K562 (cell line): Measurements from ENCODE around the gene PIH1D1. TPM values are rescaled to one million over a fixed set of nuclear protein-coding genes. Genes with fewer than 3 reads are reported as not detected.

Source experiments
- ATF6 ChIP-seq: sonication (generic); formaldehyde crosslinking; IDR thresholded peaks from 2 replicates; pipeline ENCODE4 v1.4.0; 2020; ENCODE audit warnings: mild to moderate bottlenecking, missing genetic modification reagents
- CBX2 ChIP-seq: fragments of 200-600 bp; sonication (generic); IDR thresholded peaks from one replicate; pipeline ENCODE4 v1.6.1; 2012; ENCODE audit warnings: mild to moderate bottlenecking, low read length, inconsistent platforms; ENCODE audit not compliant: insufficient read depth, poor library complexity, severe bottlenecking
- PBX2 ChIP-seq, 2 experiments: IDR thresholded peaks in 1 of 2; conservative IDR thresholded peaks in 1 of 2; 2 replicates each; pipeline ENCODE4 v1.6.1; 2016; ENCODE audit warnings: low read depth in 2 of 2, mild to moderate bottlenecking in 1 of 2, missing compliant biosample characterization in 1 of 2, missing genetic modification characterization in 1 of 2, moderate library complexity in 1 of 2
- RFX1 ChIP-seq: fragments of 450-650 bp; IDR thresholded peaks from 2 replicates; pipeline ENCODE4 v1.6.1; 2016; ENCODE audit warnings: mild to moderate bottlenecking, moderate library complexity
- RNF2 ChIP-seq: sonication (generic); IDR thresholded peaks from 2 replicates; pipeline ENCODE4 v1.6.1; 2016
- THAP12 ChIP-seq: fragments of 250-450 bp; sonication (Bioruptor Pico); IDR thresholded peaks from 2 replicates; pipeline ENCODE4 v1.9.0; 2021; ENCODE audit warnings: mild to moderate bottlenecking, inconsistent platforms
- ZBTB43 ChIP-seq: sonication (generic); formaldehyde crosslinking; IDR thresholded peaks from 2 replicates; pipeline ENCODE4 v1.8.0; 2023; ENCODE audit warnings: mild to moderate bottlenecking, missing genetic modification reagents
- polyA plus RNA-seq, 8 experiments: library from polyadenylated mRNA; depleted of rRNA in 4 of 8; stranded (reverse) in 5 of 8; unstranded in 3 of 8; fragments of >200 nt; fragmentation: Nextera tagmentation in 2 of 8; fragmentation: Illumina TruSeq in 1 of 8; extraction: Ambion mirVana in 2 of 8; extraction: Trizol in 1 of 8; gene quantifications; 2 replicates each; pipeline versions ENCODE4 v1.2.1 to v1.2.3, GENCODE V29; 2011 to 2014; ENCODE audit warnings: inconsistent platforms in 1 of 8, missing spikeins in 1 of 8
- total RNA-seq, 7 experiments: library from RNA; depleted of rRNA in 6 of 7; stranded (reverse); fragments of >200 nt in 6 of 7; fragmentation: Illumina TruSeq in 2 of 7; extraction: Trizol in 2 of 7; gene quantifications; 2 replicates each; pipeline versions ENCODE4 v1.2.1 to v1.2.3, GENCODE V29; 2011 to 2021; ENCODE audit warnings: low replicate concordance in 1 of 7

Gene PIH1D1
- total and polyA plus RNA-seq, 9 of the 15 experiments (the other 6 are each of a cell fraction or from before 2014, with no cell fraction given): 26.5 to 224 (median 137) TPM

GRCh38 chr19:49453013-49453756 lies 1.6 kb upstream of the PIH1D1 start, which contains the start of gene ALDH16A1 (continued):
- TF ChIP-seq THAP12 (peak; percentile 57; the same call in 1 of the 2 replicates), ATF6 (peak; percentile 66; the same call in 1 of the 2 replicates), ZBTB43 (no peak), CBX2 (no peak), PBX2 (CRISPR knock-in tag; IDR thresholded peaks at IDR 0.05; ENCODE audit: low read depth) (no peak), PBX2 (tag; conservative IDR thresholded peaks at IDR 0.05; ENCODE audit: low read depth) (no peak), RNF2 (0 out of 2 replicates have a peak, but pooled peaks have one; percentile 46), RFX1 (no peak)
